HUES48 (cell line): ENCODE measurements around the gene ZNF214.
"Not testable (repeated sequence)": the region's sequence is repeated elsewhere in the genome, so short reads cannot be mapped to it uniquely, and the experiment has no call there.

Experiments
- H3K27ac ChIP-seq: one replicate; pipeline ENCODE4 v1.7.0; 2013; ENCODE audit warnings: low read depth, low read length, inconsistent platforms
- H3K27me3 ChIP-seq: 2 replicates; pipeline ENCODE4 v1.6.1; 2013; ENCODE audit warnings: mild to moderate bottlenecking, low read length; ENCODE audit not compliant: control insufficient read depth, insufficient read depth
- H3K36me3 ChIP-seq: 2 replicates; pipeline ENCODE4 v1.6.1; 2013; ENCODE audit warnings: low read length; ENCODE audit not compliant: control insufficient read depth, insufficient read depth
- H3K4me1 ChIP-seq: 2 replicates; pipeline ENCODE4 v1.6.1; 2013; ENCODE audit warnings: mild to moderate bottlenecking, low read length; ENCODE audit not compliant: control insufficient read depth, insufficient read depth
- H3K4me3 ChIP-seq: 2 replicates; pipeline ENCODE4 v1.5.1; 2013; ENCODE audit warnings: mild to moderate bottlenecking, low read depth, low read length
- H3K9ac ChIP-seq: 2 replicates; pipeline ENCODE4 v1.6.1; 2013; ENCODE audit warnings: mild to moderate bottlenecking, low read depth, low read length, moderate library complexity
- H3K9me3 ChIP-seq: 2 replicates; pipeline ENCODE4 v1.6.1; 2013; ENCODE audit warnings: low read length; ENCODE audit not compliant: control insufficient read depth, insufficient read depth

The ZNF214 gene

DNA sequence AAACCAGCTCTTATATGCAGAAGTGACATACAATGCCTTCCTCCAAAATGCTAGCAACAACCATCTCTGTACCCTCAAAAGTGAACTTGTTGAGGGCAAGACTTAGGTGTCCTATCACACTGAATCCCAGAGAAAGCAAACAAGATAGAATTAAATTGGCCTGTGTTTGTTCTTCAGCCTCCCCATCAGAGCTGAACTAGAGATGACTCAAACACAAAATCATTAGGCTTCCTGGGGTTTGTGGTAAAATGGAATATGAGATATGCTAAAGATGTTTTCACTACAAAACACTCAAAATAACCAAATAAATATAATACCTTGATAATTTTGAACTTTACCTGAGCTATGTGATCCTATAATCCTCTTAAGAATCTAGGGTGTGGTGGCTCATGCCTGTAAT lies 31.6 kb downstream of the ZNF214 start:
- no peaks in the 10 kb centered on the region for H3K4me1 ChIP-seq
- no peaks in the 10 kb centered on the region for H3K36me3 ChIP-seq
- H3K27ac ChIP-seq: no peak overlapping the region
- H3K9ac ChIP-seq: no peak overlapping the region
- no peak overlapping the region for H3K4me3 ChIP-seq
- no peaks in the 10 kb centered on the region for H3K27me3 ChIP-seq
- H3K9me3 ChIP-seq: no peaks in the 10 kb centered on the region

DNA sequence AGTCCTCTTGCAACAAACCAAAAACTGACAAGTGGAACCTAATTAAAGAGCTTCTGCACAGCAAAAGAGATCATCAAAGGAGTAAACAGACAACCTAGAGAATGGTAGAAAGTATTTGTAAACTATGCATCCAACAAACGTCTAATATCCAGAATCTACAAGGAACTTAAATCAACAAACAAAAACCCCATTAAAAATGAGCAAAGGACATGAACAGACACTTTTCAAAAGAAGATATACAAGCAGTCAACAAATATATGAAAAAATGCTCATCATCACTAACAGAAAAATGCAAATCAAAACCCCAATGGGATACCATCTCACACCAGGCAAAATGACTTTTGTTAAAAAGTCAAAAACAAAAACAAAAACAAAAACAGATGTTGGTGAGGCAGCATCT lies 33.7 kb downstream of the ZNF214 start:
- Histone ChIP-seq H3K9me3 (no peaks in the 10 kb centered on the region), H3K4me3 (no peak overlapping the region), H3K4me1 (no peaks in the 10 kb centered on the region), H3K36me3 (no peaks in the 10 kb centered on the region), H3K9ac (no peak overlapping the region), H3K27ac (no peak overlapping the region), H3K27me3 (no peaks in the 10 kb centered on the region)

DNA sequence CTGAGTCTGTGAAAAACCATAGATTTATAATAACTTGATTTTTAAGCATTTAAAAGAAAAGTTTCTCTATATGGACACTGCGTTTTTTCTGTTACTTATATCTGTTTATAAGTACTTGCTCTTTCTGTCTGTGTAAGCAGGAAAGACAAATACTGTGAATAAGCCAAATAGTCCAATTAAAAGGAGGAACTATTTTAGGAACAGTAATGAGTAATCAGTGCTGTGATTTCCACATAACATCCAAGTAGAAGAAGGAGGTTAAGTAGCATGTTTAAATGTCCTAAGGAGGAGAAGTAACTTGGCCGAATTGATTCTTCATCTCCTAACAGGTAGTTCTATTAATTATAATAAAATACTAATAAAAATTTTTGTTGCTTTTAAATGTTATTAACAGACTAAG lies 40.8 kb downstream of the ZNF214 start:
- Histone ChIP-seq H3K27ac (no peak overlapping the region), H3K9me3 (no peaks in the 10 kb centered on the region), H3K4me1 (no peaks in the 10 kb centered on the region), H3K9ac (no peak overlapping the region), H3K36me3 (no peaks in the 10 kb centered on the region), H3K27me3 (no peaks in the 10 kb centered on the region), H3K4me3 (no peak overlapping the region)

DNA sequence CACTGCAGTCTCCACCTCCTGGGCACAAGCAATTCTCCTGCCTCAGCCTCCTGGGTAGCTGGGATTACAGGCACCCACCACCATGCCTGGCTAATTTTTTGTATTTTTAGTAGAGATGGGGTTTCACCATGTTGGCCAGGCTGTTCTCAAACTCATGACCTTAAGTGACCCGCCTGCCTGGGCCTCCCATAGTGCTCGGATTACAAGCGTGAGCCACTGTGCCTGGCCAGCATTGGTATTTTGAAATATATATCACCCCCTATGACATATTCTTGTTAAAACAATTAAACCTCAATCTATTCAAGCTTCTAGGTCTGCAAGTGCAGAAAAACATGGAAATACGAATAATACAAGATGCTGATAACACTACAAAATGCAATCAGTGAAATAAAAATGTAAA lies 50.3 kb downstream of the ZNF214 start:
- not testable (repeated sequence) for H3K4me3 ChIP-seq, H3K9ac ChIP-seq, H3K4me1 ChIP-seq, H3K9me3 ChIP-seq, H3K27ac ChIP-seq, H3K27me3 ChIP-seq, H3K36me3 ChIP-seq

DNA sequence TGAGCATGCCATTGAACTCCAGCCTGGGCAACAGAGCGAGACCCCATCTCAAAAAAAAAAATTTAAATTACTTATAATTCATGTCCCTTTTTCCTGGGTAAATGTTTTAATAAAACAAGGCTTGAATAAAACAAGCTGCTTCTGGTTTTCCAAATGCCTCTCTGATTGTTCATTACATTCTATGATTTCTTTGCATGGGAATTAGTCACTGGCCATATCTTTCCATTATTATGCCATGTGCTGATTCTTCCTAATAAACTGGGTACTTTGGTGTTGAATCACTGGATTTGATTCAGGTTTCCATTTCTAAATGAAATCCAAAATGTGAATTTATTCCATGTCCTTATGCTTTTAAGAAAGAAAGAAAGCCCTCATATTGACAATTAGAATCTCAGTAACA lies 51.3 kb downstream of the ZNF214 start:
- Histone ChIP-seq H3K4me1 (no peaks in the 10 kb centered on the region), H3K36me3 (no peaks in the 10 kb centered on the region), H3K27me3 (no peaks in the 10 kb centered on the region), H3K9ac (no peak overlapping the region), H3K27ac (no peak overlapping the region), H3K9me3 (no peaks in the 10 kb centered on the region), H3K4me3 (no peak overlapping the region)

DNA sequence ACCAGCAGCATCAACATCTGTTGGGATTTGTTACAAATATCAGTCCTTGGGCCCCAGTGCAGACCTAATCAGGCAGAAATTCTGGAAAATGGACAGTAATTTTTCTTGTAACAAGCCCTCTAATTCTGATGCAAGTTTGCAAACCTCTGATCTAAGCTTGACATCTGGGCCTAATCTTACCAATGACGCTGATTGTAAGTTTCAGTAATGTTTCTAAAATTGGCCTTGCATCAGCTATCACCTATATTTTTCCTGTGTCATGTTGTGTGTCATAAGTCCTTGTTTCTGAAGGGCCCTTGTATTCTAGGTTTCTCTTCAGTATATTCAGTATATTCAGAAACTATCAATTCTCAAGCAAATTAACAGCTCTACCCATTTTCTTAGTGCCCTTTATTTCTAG lies 57.5 kb downstream of the ZNF214 start:
- Histone ChIP-seq H3K27me3 (no peaks in the 10 kb centered on the region), H3K4me3 (no peak overlapping the region), H3K9me3 (no peaks in the 10 kb centered on the region), H3K9ac (no peak overlapping the region), H3K4me1 (no peaks in the 10 kb centered on the region), H3K27ac (no peak overlapping the region), H3K36me3 (no peaks in the 10 kb centered on the region)

DNA sequence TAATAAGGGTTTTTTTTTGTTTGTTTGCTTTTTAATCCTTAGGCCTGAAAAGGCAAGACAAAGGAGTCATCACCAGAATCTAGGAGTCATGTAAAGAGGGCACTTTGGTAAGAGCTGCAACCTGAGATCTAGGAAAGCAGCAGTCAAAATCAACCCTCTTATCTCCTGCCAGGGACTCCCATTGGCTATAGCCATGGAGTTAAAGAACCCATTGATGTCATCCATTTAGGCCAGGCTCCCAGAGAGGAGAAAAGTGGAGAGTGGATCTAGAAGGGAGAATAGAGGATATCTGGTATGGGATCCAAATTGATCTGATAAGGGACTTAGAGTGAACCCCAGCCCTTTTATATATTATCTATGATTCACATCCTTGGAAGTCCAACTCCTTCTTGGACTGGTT lies 58.0 kb downstream of the ZNF214 start:
- Histone ChIP-seq H3K4me3 (no peak overlapping the region), H3K36me3 (0 out of 2 replicates have a peak, but pooled peaks cover under 1% of the 10 kb centered on the region), H3K9ac (no peak overlapping the region), H3K4me1 (no peaks in the 10 kb centered on the region), H3K27ac (no peak overlapping the region), H3K9me3 (no peaks in the 10 kb centered on the region), H3K27me3 (no peaks in the 10 kb centered on the region)

DNA sequence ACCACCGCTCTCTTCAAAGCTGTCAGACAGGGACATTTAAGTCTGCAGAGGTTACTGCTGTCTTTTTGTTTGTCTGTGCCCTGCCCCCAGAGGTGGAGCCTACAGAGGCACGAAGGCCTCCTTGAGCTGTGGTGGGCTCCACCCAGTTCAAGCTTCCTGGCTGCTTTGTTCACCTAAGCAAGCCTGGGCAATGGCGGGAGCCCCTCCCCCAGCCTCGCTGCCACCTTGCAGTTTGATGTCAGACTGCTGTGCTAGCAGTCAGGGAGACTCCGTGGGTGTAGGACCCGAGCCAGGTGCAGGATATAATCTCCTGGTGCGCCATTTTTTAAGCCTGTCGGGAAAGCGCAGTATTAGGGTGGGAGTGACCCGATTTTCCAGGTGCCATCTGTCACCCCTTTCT lies 65.9 kb downstream of the ZNF214 start:
- H3K9ac ChIP-seq, H3K9me3 ChIP-seq: not testable (repeated sequence)

More for the DNA sequence above, 65.9 kb downstream of the ZNF214 start:
- not testable (repeated sequence) for H3K27ac ChIP-seq, H3K27me3 ChIP-seq, H3K4me3 ChIP-seq, H3K4me1 ChIP-seq
- H3K36me3 ChIP-seq: peaks cover 18% of the 10 kb centered on the region
